T-helper 1 cell treated with Interleukin-12 subunit alpha and Interleukin-12 subunit beta and Interleukin-4 antibody, amounts not matched to agents 30 μg/mL and 1 μg/mL, for 36 hours (primary cell): ENCODE measurements around the gene SH3D19.

Experiments
- H3K27ac Mint-ChIP-seq: one replicate; pipeline ENCODE4 v1.8.0; 2021; ENCODE audit warnings: mild to moderate bottlenecking, mixed read lengths
- H3K27me3 Mint-ChIP-seq: one replicate; pipeline ENCODE4 v1.8.0; 2021; ENCODE audit warnings: low read depth, mixed read lengths
- H3K36me3 Mint-ChIP-seq: one replicate; pipeline ENCODE4 v1.8.0; 2021; ENCODE audit warnings: low read depth, mixed read lengths
- H3K4me1 Mint-ChIP-seq: one replicate; pipeline ENCODE4 v1.8.0; 2021; ENCODE audit warnings: low read depth, mixed read lengths
- H3K4me3 Mint-ChIP-seq: one replicate; pipeline ENCODE4 v1.8.0; 2021; ENCODE audit warnings: mild to moderate bottlenecking, moderate library complexity, mixed read lengths
- H3K9me3 Mint-ChIP-seq: one replicate; pipeline ENCODE4 v1.8.0; 2021; ENCODE audit warnings: mixed read lengths

SH3D19 gene

GRCh38 chr4:151165205-151166000 lies 160.0 kb downstream of the SH3D19 start:
- Mint-ChIP-seq H3K4me3 (no peak overlapping the region), H3K27me3 (peaks cover 11% of the 10 kb centered on the region), H3K9me3 (no peaks in the 10 kb centered on the region), H3K27ac (no peak overlapping the region), H3K36me3 (no peaks in the 10 kb centered on the region), H3K4me1 (no peaks in the 10 kb centered on the region)

DNA sequence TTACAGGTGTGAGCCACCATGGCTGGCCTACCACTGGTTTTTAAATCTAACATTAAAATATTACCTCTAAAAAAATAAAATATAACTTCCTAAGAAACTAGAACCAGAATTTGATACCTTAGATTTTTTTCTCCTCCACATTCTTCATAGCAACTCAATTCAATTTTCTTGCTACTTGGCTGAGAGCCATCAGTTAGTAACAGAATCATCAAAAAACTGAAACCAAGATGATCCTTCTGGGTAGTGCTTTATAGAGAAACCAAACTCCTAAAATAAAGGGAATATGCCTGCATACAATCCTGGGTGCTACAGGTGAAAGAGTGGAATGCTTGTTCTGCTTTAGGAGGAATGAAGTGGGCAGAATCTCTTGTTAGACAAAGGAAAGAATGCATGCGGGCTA lies 161.6 kb downstream of the SH3D19 start:
- Mint-ChIP-seq H3K9me3 (no peaks in the 10 kb centered on the region), H3K4me1 (no peaks in the 10 kb centered on the region), H3K4me3 (no peak overlapping the region)

GRCh38 chr4:151158979-151159378 lies 166.4 kb downstream of the SH3D19 start:
- Mint-ChIP-seq H3K4me1 (no peaks in the 10 kb centered on the region), H3K36me3 (no peaks in the 10 kb centered on the region), H3K4me3 (no peak overlapping the region), H3K9me3 (no peaks in the 10 kb centered on the region), H3K27ac (no peak overlapping the region), H3K27me3 (peaks cover 6% of the 10 kb centered on the region)

More for the DNA sequence above, 161.6 kb downstream of the SH3D19 start:
- Mint-ChIP-seq H3K27me3 (peaks cover 6% of the 10 kb centered on the region), H3K27ac (no peak overlapping the region), H3K36me3 (no peaks in the 10 kb centered on the region)

DNA sequence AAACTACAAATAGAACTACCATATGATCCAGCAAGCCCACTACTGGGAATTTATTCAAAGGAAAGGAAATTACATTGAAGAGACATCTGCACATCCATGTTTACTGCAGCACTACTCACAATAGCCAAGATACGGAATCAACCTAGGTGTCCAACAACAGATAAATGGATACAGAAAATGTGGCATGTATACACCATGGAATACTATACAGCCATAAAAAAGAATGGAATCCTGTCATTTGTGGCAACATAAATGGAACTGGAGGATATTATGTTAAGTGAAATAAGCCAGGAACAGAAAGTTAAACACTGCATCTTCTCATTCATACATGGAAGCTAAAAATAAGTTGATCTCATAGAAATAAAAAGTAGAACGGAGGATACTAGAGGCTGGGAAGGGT lies 167.9 kb downstream of the SH3D19 start:
- Mint-ChIP-seq H3K27me3 (peaks cover 6% of the 10 kb centered on the region), H3K4me1 (no peaks in the 10 kb centered on the region), H3K27ac (no peak overlapping the region), H3K9me3 (no peaks in the 10 kb centered on the region), H3K4me3 (no peak overlapping the region), H3K36me3 (no peaks in the 10 kb centered on the region)

- H3K4me1 Mint-ChIP-seq = no peaks in the 10 kb centered on the region
- H3K9me3 Mint-ChIP-seq = no peaks in the 10 kb centered on the region
Measured at GRCh38 chr4:151153585-151153984, 171.8 kb downstream of the SH3D19 start.

DNA sequence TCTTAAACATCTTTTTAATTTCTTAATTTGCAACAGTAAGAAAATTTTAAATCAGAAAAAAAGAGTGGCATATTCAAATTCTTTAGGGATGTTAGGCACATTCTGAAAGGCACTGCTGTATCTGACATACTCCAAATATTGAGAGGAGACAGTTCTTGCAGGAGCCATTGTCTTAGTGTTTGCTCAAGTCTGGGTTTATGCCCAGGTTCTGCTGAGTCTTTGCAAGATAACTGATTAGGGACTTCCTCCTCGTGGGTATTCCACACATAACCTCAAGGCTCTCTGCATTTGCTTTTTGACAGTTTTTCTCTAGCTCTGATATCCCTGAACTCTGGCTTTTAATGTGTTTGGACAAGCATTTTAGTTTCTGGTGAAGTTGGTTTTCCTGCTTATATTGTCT lies 173.4 kb downstream of the SH3D19 start:
- Mint-ChIP-seq H3K9me3 (no peaks in the 10 kb centered on the region), H3K27ac (no peak overlapping the region), H3K4me1 (no peaks in the 10 kb centered on the region), H3K36me3 (no peaks in the 10 kb centered on the region), H3K27me3 (peaks cover 4% of the 10 kb centered on the region), H3K4me3 (no peak overlapping the region)

More at GRCh38 chr4:151153585-151153984, 171.8 kb downstream of the SH3D19 start:
- Mint-ChIP-seq H3K4me3 (no peak overlapping the region), H3K27me3 (peaks cover 10% of the 10 kb centered on the region), H3K27ac (no peak overlapping the region), H3K36me3 (no peaks in the 10 kb centered on the region)

DNA sequence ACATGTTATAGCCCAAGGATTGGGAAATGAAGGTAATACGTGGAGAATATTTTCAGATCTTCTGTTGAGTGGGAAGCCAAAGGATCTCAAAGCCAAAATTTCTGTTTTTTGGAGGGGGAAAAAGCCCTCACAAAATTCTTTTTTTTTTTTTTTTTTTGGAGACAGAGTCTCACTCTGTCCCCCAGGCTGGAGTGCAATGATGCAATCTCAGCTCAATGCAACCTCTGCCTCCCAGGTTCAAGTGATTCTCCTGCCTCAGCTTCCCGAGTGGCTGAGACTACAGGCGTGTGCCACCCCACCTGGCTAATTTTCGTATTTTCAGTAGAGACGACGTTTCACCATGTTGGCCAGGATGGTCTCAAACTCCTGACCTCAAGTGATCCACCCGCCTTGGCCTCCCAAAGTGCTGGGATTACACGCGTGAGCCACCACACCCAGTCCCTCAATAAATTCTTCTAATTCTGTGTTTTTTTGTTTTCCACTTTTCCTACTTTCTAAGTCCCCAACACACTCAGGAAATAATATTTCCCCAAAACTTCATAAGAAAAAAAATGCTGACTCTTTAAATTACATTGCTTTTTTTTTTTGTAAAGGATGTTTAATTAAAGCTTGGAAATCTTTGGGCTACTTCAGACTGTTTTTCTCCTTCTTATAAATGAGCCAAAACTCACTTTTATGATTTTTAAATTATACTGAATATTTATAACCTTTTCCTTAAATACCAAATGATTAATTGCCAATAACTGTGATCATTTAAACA lies 174.4 kb downstream of the SH3D19 start:
- no peak overlapping the region for H3K27ac Mint-ChIP-seq

GRCh38 chr4:151148261-151148660 lies 177.1 kb downstream of the SH3D19 start:
- no peak overlapping the region for H3K27ac Mint-ChIP-seq
- H3K27me3 Mint-ChIP-seq = peaks cover 4% of the 10 kb centered on the region
- no peaks in the 10 kb centered on the region for H3K4me1 Mint-ChIP-seq
- H3K9me3 Mint-ChIP-seq = no peaks in the 10 kb centered on the region
- H3K36me3 Mint-ChIP-seq = no peaks in the 10 kb centered on the region
- H3K4me3 Mint-ChIP-seq = no peak overlapping the region

More for the DNA sequence above, 174.4 kb downstream of the SH3D19 start:
- Mint-ChIP-seq H3K4me1 (no peaks in the 10 kb centered on the region), H3K4me3 (no peak overlapping the region), H3K36me3 (no peaks in the 10 kb centered on the region), H3K9me3 (no peaks in the 10 kb centered on the region), H3K27me3 (peaks cover 4% of the 10 kb centered on the region)

- peaks cover 4% of the 10 kb centered on the region for H3K27me3 Mint-ChIP-seq
- H3K4me3 Mint-ChIP-seq = no peak overlapping the region
- H3K4me1 Mint-ChIP-seq = no peaks in the 10 kb centered on the region
- H3K36me3 Mint-ChIP-seq = no peaks in the 10 kb centered on the region
- H3K27ac Mint-ChIP-seq = no peak overlapping the region
- no peaks in the 10 kb centered on the region for H3K9me3 Mint-ChIP-seq
Measured at GRCh38 chr4:151147000-151147399, 178.4 kb downstream of the SH3D19 start.

GRCh38 chr4:151144329-151145072 lies 180.9 kb downstream of the SH3D19 start:
- H3K27me3 Mint-ChIP-seq = no peaks in the 10 kb centered on the region
- no peak overlapping the region for H3K4me3 Mint-ChIP-seq

DNA sequence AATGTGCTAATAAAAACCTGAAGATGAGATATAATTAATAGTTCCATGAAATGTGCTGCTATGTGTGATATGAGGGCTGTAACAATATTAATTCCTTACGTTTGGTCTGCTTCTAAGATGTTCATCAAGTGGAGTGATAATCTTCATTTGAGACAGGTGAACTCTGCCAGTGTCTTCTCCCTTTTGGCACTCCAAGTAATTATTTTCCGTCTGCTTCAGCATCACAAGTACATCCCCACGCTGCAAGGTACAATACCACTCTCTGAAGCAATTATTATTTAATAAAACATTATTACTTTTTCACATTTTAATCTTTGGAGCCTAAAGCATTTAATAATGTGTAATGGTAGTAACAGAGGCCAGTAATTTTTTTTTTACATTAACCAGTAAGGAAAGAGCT lies 181.6 kb downstream of the SH3D19 start:
- no peaks in the 10 kb centered on the region for H3K9me3 Mint-ChIP-seq
- no peak overlapping the region for H3K27ac Mint-ChIP-seq
- no peaks in the 10 kb centered on the region for H3K4me1 Mint-ChIP-seq
- no peak overlapping the region for H3K4me3 Mint-ChIP-seq
- H3K36me3 Mint-ChIP-seq = no peaks in the 10 kb centered on the region
- H3K27me3 Mint-ChIP-seq = no peaks in the 10 kb centered on the region

More at GRCh38 chr4:151144329-151145072, 180.9 kb downstream of the SH3D19 start:
- Mint-ChIP-seq H3K36me3 (no peaks in the 10 kb centered on the region), H3K27ac (no peak overlapping the region), H3K4me1 (no peaks in the 10 kb centered on the region), H3K9me3 (no peaks in the 10 kb centered on the region)

GRCh38 chr4:151143162-151143561 lies 182.2 kb downstream of the SH3D19 start:
- Mint-ChIP-seq H3K36me3 (no peaks in the 10 kb centered on the region), H3K4me3 (no peak overlapping the region), H3K27ac (no peak overlapping the region), H3K9me3 (no peaks in the 10 kb centered on the region), H3K27me3 (no peaks in the 10 kb centered on the region), H3K4me1 (no peaks in the 10 kb centered on the region)

GRCh38 chr4:151142758-151143157 lies 182.6 kb downstream of the SH3D19 start:
- H3K27ac Mint-ChIP-seq = no peak overlapping the region
- no peaks in the 10 kb centered on the region for H3K9me3 Mint-ChIP-seq
- H3K4me3 Mint-ChIP-seq = no peak overlapping the region
- no peaks in the 10 kb centered on the region for H3K27me3 Mint-ChIP-seq
- no peaks in the 10 kb centered on the region for H3K4me1 Mint-ChIP-seq
- H3K36me3 Mint-ChIP-seq = no peaks in the 10 kb centered on the region

- Mint-ChIP-seq H3K36me3 (no peaks in the 10 kb centered on the region), H3K27ac (no peak overlapping the region), H3K9me3 (no peaks in the 10 kb centered on the region), H3K4me3 (no peak overlapping the region), H3K27me3 (no peaks in the 10 kb centered on the region), H3K4me1 (no peaks in the 10 kb centered on the region)
Measured at GRCh38 chr4:151139814-151140213, 185.6 kb downstream of the SH3D19 start.
